22Rv1 (cell line): Measurements from ENCODE around the gene NRXN2.

Experiments used
- CTCF ChIP-seq: fragments of 450-650 bp; IDR thresholded peaks from 2 replicates; pipeline ENCODE4 v1.5.1; 2017; ENCODE audit warnings: mild to moderate bottlenecking
- ZFX ChIP-seq: fragments of 450-650 bp; IDR thresholded peaks from 2 replicates; pipeline ENCODE4 v1.6.1; 2017; ENCODE audit warnings: antibody characterized with exemption, borderline replicate concordance

DNA sequence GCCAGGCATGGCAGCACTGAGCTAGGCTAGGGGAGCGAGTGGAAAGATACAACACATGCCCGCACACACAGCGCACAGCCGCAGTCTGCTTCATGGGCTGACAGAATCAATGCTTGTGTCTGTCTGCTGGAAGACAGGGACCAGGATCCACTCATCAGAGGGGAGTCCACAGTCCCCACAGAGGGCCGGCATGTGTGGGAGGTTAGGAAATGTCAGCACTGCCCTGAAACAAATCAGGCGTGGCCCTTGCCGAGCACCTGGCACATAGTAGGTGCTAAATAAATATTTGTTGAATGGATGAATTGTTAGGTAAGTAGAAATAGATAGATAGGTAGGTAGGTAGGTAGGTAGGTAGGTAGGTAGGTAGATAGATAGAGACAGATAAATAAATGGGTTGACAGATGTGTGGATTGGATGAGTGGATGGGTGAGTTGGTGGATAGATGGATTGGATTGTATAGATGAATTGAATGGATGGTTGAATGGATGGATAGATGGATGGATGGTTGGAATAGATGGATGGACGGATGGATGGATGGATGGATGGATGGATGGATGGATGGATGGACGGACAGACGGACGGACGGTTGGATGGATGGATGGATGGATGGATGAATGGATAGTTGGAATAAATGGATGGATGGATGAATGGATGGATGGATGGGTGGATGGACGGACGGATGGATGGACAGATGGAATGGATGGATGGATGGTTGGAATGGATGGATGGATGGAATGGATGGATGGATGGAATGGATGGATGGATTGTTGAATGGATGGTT is 128.6 kb downstream of the NRXN2 start:
- TF ChIP-seq CTCF (no peak), ZFX (no peak)
